Neural cell (in vitro differentiated cells): Measurements from ENCODE around the gene TNFRSF12A. TPM values are rescaled to one million over a fixed set of nuclear protein-coding genes. Genes with fewer than 3 reads are reported as not detected.

Experiments
- H2AFZ ChIP-seq: fragments of 200-600, 300-800 bp; sonication (generic), shearing (Covaris generic); 2 replicates; pipeline ENCODE4 v1.6.0; 2014; ENCODE audit warnings: low read depth, mild to moderate bottlenecking, antibody characterized with exemption, low read length, moderate library complexity
- H3F3A ChIP-seq: fragments of 200-600 bp; shearing (Covaris generic); 2 replicates; pipeline ENCODE4 v1.6.1; 2016; ENCODE audit warnings: mild to moderate bottlenecking, moderate library complexity, mixed read lengths, antibody characterized with exemption, low read length; ENCODE audit not compliant: insufficient read depth, poor library complexity, severe bottlenecking
- H3K27ac ChIP-seq: fragments of 200-600, 300-800 bp; sonication (generic), shearing (Covaris generic); 2 replicates; pipeline ENCODE4 v1.5.1; 2014; ENCODE audit warnings: mild to moderate bottlenecking, low read length, moderate library complexity
- H3K27me3 ChIP-seq: fragments of 300-800, 200-600 bp; sonication (generic), shearing (Covaris generic); 2 replicates; pipeline ENCODE4 v1.6.0; 2014; ENCODE audit warnings: mild to moderate bottlenecking, low read depth, low read length, moderate library complexity; ENCODE audit not compliant: insufficient read depth
- H3K36me3 ChIP-seq: fragments of 300-800, 200-600 bp; sonication (generic), shearing (Covaris generic); 2 replicates; pipeline ENCODE4 v1.5.1; 2014; ENCODE audit warnings: mild to moderate bottlenecking, antibody characterized with exemption, low read length, moderate library complexity; ENCODE audit not compliant: insufficient read depth
- H3K4me2 ChIP-seq: fragments of 300-800, 200-600 bp; sonication (generic), shearing (Covaris generic); 2 replicates; pipeline ENCODE4 v1.6.0; 2014; ENCODE audit warnings: mild to moderate bottlenecking, low read length
- H3K4me3 ChIP-seq: fragments of 300-800, 200-600 bp; sonication (generic), shearing (Covaris generic); 2 replicates; pipeline ENCODE4 v1.5.1; 2014; ENCODE audit warnings: mild to moderate bottlenecking, low read length, moderate library complexity
- H3K79me2 ChIP-seq: fragments of 200-600 bp; shearing (Covaris generic); replicated peaks from 2 replicates; pipeline ENCODE4 v1.6.0; 2014; ENCODE audit warnings: mild to moderate bottlenecking, low read length, moderate library complexity; ENCODE audit not compliant: insufficient read depth
- H3K9ac ChIP-seq: fragments of 300-800, 200-600 bp; sonication (generic), shearing (Covaris generic); 2 replicates; pipeline ENCODE4 v1.6.1; 2016; ENCODE audit warnings: mild to moderate bottlenecking, low read length, mixed read lengths
- H3K9me2 ChIP-seq: fragments of 200-600 bp; shearing (Covaris generic); 2 replicates; pipeline ENCODE4 v1.6.1; 2016; ENCODE audit warnings: mild to moderate bottlenecking, low read length, mixed read lengths; ENCODE audit not compliant: insufficient read depth
- H3K9me3 ChIP-seq: fragments of 200-600, 300-800 bp; sonication (generic), shearing (Covaris generic); 2 replicates; pipeline ENCODE4 v1.6.1; 2016; ENCODE audit warnings: mild to moderate bottlenecking, mixed run types, low read length, moderate library complexity, mixed read lengths
- H4K20me1 ChIP-seq: fragments of 200-600 bp; shearing (Covaris generic); 2 replicates; pipeline ENCODE4 v1.6.1; 2016; ENCODE audit warnings: mild to moderate bottlenecking, mixed run types; ENCODE audit not compliant: insufficient read depth
- CTCF ChIP-seq: fragments of 450-650 bp; IDR thresholded peaks from 2 replicates; pipeline ENCODE4 v1.5.1; 2014; ENCODE audit warnings: antibody characterized with exemption, mild to moderate bottlenecking, moderate library complexity; ENCODE audit not compliant: poor library complexity, severe bottlenecking
- EP300 ChIP-seq: fragments of 450-650 bp; conservative IDR thresholded peaks from 2 replicates; pipeline ENCODE4 v1.6.1; 2014; ENCODE audit warnings: antibody characterized with exemption, mild to moderate bottlenecking, moderate library complexity; ENCODE audit not compliant: poor library complexity, severe bottlenecking
- EZH2 ChIP-seq: fragments of 200-600, 300-800 bp; shearing (Covaris generic), sonication (generic); IDR thresholded peaks from 2 replicates; pipeline ENCODE4 v1.6.1; 2014; ENCODE audit warnings: antibody characterized with exemption, low read length, borderline replicate concordance, mild to moderate bottlenecking; ENCODE audit not compliant: insufficient read depth, poor library complexity, severe bottlenecking
- MXI1 ChIP-seq: fragments of 450-650 bp; conservative IDR thresholded peaks from 2 replicates; pipeline ENCODE4 v1.6.1; 2014; ENCODE audit warnings: antibody characterized with exemption, mild to moderate bottlenecking; ENCODE audit not compliant: poor library complexity, severe bottlenecking
- POLR2AphosphoS5 ChIP-seq: IDR thresholded peaks from 2 replicates; pipeline ENCODE4 v1.6.1; 2012
- RAD21 ChIP-seq: fragments of 450-650 bp; conservative IDR thresholded peaks from 2 replicates; pipeline ENCODE4 v1.6.1; 2014; ENCODE audit warnings: antibody characterized with exemption, mild to moderate bottlenecking, moderate library complexity
- REST ChIP-seq: IDR thresholded peaks from 2 replicates; pipeline ENCODE4 v1.6.1; 2012; ENCODE audit warnings: borderline replicate concordance
- SMC3 ChIP-seq: fragments of 450-650 bp; conservative IDR thresholded peaks from 2 replicates; pipeline ENCODE4 v1.6.1; 2014; ENCODE audit warnings: antibody characterized with exemption, mild to moderate bottlenecking, moderate library complexity; ENCODE audit not compliant: poor library complexity
- TAF1 ChIP-seq: IDR thresholded peaks from 2 replicates; pipeline ENCODE4 v1.6.1; 2012; ENCODE audit warnings: low read depth
- polyA plus RNA-seq: library from polyadenylated mRNA; depleted of rRNA; stranded (reverse); fragments of >200 nt; gene quantifications from 2 replicates; pipeline ENCODE4 v1.2.3, GENCODE V29; 2014

The TNFRSF12A gene
- polyA plus RNA-seq, 1 donor from 2014 or later = 2.3 TPM

DNA sequence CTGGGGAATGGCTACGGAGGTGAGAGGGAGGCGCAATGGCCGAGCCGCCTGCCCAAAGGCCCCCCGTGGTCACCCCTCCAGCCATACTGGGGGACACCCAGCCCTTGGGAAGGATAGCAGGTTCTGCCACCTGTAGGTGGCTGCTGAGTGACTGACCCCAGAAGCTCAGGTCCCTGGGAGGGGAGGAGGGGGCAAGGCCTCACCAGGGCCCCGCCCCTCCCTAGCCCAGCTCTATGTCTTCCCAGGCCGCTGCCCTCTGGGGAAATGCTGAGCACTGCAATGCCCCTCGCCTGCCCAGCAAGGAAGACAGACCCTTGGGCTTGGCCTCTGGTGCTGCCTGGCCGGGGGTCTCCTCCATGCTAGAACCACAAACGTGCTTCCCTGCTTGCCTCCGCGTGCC is 18.9 kb upstream of the TNFRSF12A start:
- no peaks in the 10 kb centered on the region for H3K36me3 ChIP-seq
- no peaks in the 10 kb centered on the region for H3K9me3 ChIP-seq
- TF ChIP-seq TAF1 (no peak), POLR2AphosphoS5 (no peak), SMC3 (no peak), MXI1 (no peak), REST (no peak), RAD21 (no peak), CTCF (no peak), EZH2 (no peak), EP300 (no peak)
- no peak overlapping the region for H2AFZ ChIP-seq
- peaks cover 16% of the 10 kb centered on the region for H3K27me3 ChIP-seq
- no peaks in the 10 kb centered on the region for H3F3A ChIP-seq
- no peak overlapping the region for H3K4me3 ChIP-seq
- no peak overlapping the region for H3K4me2 ChIP-seq
- H3K9me2 ChIP-seq = no peaks in the 10 kb centered on the region
- no peaks in the 10 kb centered on the region for H4K20me1 ChIP-seq
- no peak overlapping the region for H3K9ac ChIP-seq
- H3K27ac ChIP-seq = no peak overlapping the region
- no peaks in the 10 kb centered on the region for H3K79me2 ChIP-seq

DNA sequence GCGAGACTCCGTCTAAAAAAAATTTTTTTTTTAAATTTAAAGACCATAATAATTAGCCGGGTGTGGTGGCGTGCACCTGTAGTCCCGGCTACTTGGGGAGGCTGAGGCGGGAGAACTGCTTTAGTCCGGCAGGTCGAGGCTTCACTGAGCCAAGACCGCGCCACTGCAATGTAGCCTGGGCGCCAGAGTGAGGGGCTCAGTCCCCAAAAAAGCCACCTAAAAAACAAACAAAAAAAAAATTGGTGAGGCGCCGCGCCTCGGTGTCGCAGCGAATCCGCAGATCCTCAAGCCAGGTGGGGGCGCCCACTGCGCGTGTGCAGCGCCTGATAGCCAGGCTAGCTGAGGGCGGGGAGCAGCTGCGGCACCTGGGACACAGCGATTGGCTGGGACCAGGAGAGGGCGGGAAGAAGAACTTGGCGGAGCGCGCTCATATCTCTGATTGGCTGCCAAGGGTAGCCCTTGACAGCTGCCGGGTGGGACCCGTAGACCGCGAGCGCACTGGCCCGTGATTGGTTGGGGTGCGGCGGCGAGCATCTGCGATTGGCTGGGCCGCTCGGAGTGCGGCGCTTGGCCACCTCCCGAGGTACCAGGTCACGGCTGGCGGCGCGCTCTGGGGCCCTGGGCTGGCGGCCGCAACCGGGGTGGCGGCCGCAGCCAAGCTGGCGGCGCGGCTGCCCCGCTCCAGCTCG is 16.4 kb upstream of the TNFRSF12A start:
- Histone ChIP-seq H3K27me3 (peaks cover 40% of the 10 kb centered on the region), H2AFZ (no peak overlapping the region)

More for the DNA sequence above, 16.4 kb upstream of the TNFRSF12A start:
- Histone ChIP-seq H4K20me1 (no peaks in the 10 kb centered on the region), H3K4me3 (peak overlapping the region; percentile 50), H3K9me2 (no peaks in the 10 kb centered on the region), H3K36me3 (no peaks in the 10 kb centered on the region), H3K9me3 (no peaks in the 10 kb centered on the region), H3F3A (no peaks in the 10 kb centered on the region), H3K27ac (no peak overlapping the region), H3K9ac (no peak overlapping the region), H3K79me2 (no peaks in the 10 kb centered on the region), H3K4me2 (no peak overlapping the region)
- TF ChIP-seq SMC3 (peak; percentile 71), RAD21 (peak; percentile 75), REST (no peak), MXI1 (peak; percentile 32), EP300 (peak; percentile 73), CTCF (peak; percentile 79), POLR2AphosphoS5 (peak; percentile 24), EZH2 (no peak), TAF1 (no peak)
